ENCODE data around the gene PRMT9.

The PRMT9 gene

GRCh38 chr4:147617841-147618691 lies 65.9 kb downstream of the PRMT9 start:
- DNase-seq (ENCODE audit: low spot score) = no peak

- peak; percentile 97 for DNase-seq (ENCODE audit: low spot score)
Observed at GRCh38 chr4:147617173-147617840, 66.7 kb downstream of the PRMT9 start, which contains the start of gene TMEM184C. Gene TMEM184C, plus strand, starts transcription at chr4:147617397. Its CDS starts 560 bp downstream, at chr4:147617957.

- no peak for DNase-seq (ENCODE audit: low spot score)
Observed at GRCh38 chr4:147616849-147617172, 67.2 kb downstream of the PRMT9 start.

GRCh38 chr4:147610686-147611085 lies 73.3 kb downstream of the PRMT9 start:
- DNase-seq (ENCODE audit: low spot score) = no peak

- DNase-seq (ENCODE audit: low spot score) = no peak
Observed at GRCh38 chr4:147607471-147607870, 76.5 kb downstream of the PRMT9 start.

- no peak for DNase-seq (ENCODE audit: low spot score)
Observed at GRCh38 chr4:147605499-147605898, 78.5 kb downstream of the PRMT9 start.

- DNase-seq (ENCODE audit: low spot score) = no peak
Observed at GRCh38 chr4:147599769-147600168, 84.2 kb downstream of the PRMT9 start.

GRCh38 chr4:147599206-147599605 lies 84.8 kb downstream of the PRMT9 start:
- no peak for DNase-seq (ENCODE audit: low spot score)

- no peak for DNase-seq (ENCODE audit: low spot score)
Observed at GRCh38 chr4:147597561-147597960, 86.4 kb downstream of the PRMT9 start.

- DNase-seq (ENCODE audit: low spot score) = no peak
Observed at GRCh38 chr4:147596981-147597380, 87.0 kb downstream of the PRMT9 start.

GRCh38 chr4:147596377-147596776 lies 87.6 kb downstream of the PRMT9 start:
- no peak for DNase-seq (ENCODE audit: low spot score)

- no peak for DNase-seq (ENCODE audit: low spot score)
Observed at GRCh38 chr4:147594578-147594977, 89.4 kb downstream of the PRMT9 start.

- no peak for DNase-seq (ENCODE audit: low spot score)
Observed at GRCh38 chr4:147594107-147594506, 89.9 kb downstream of the PRMT9 start.

- no peak for DNase-seq (ENCODE audit: low spot score)
Observed at GRCh38 chr4:147591106-147591505, 92.9 kb downstream of the PRMT9 start.

GRCh38 chr4:147590249-147590920 lies 93.6 kb downstream of the PRMT9 start:
- DNase-seq (ENCODE audit: low spot score) = peak; percentile 75

- no peak for DNase-seq (ENCODE audit: low spot score)
Observed at GRCh38 chr4:147589586-147589985, 94.4 kb downstream of the PRMT9 start.

Data from putamen (tissue), 1 donor.